GM12872 (cell line): ENCODE data around the gene BCL6.

Experiments
- CTCF ChIP-seq: IDR thresholded peaks from 3 replicates; pipeline ENCODE4 v1.5.1; 2011; ENCODE audit warnings: low read depth, mild to moderate bottlenecking, low read length, moderate library complexity; ENCODE audit not compliant: insufficient read depth

Gene BCL6

GRCh38 chr3:187782006-187782405 lies 36.7 kb upstream of the BCL6 start:
- no peak for TF ChIP-seq CTCF

- no peak for TF ChIP-seq CTCF
Measured at GRCh38 chr3:187781001-187781400, 35.7 kb upstream of the BCL6 start.

- no peak for TF ChIP-seq CTCF
Measured at GRCh38 chr3:187778726-187779125, 33.5 kb upstream of the BCL6 start.

GRCh38 chr3:187777331-187777941 lies 32.2 kb upstream of the BCL6 start:
- TF ChIP-seq CTCF: no peak

GRCh38 chr3:187775549-187775948 lies 30.3 kb upstream of the BCL6 start:
- no peak for TF ChIP-seq CTCF

- TF ChIP-seq CTCF: no peak
Measured at GRCh38 chr3:187774185-187774789, 29.0 kb upstream of the BCL6 start.

GRCh38 chr3:187773233-187774184 lies 28.2 kb upstream of the BCL6 start:
- TF ChIP-seq CTCF: no peak
